ENCODE results near the gene ELF1.

The ELF1 gene

DNA sequence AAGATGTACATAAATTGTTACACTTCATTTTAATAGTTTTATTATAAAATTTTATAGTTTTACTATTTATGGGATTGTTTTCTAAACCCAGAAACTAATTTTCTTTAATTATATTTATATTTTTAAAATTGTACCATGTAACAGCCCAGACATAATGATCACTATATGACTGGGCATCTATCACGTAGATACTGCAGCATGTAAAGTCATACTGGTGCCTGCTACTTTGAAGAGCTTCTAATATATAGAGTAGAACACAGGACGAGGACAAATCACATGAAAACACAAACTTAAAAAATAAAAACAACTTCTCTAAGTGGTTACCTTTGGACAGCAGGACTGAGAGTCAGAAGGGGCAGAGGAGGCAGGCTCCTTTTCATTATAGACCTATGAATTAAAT lies 5.3 kb downstream of the ELF1 start:
- TF ChIP-seq SIN3A (IDR thresholded peaks at IDR 0.05; ENCODE audit: borderline replicate concordance, insufficient read depth, low read length) (no peak), TAF1 (IDR thresholded peaks at IDR 0.05; ENCODE audit: borderline replicate concordance, insufficient read depth, low read length) (no peak), POLR2AphosphoS5 (IDR thresholded peaks at IDR 0.05; ENCODE audit: low read depth, low read length) (no peak), FOXP2 (optimal IDR thresholded peaks at IDR 0.05; ENCODE audit: borderline replicate concordance, extremely low read depth, extremely low read length, insufficient read depth) (no peak)
- TF ChIP-seq, protein P1, sequence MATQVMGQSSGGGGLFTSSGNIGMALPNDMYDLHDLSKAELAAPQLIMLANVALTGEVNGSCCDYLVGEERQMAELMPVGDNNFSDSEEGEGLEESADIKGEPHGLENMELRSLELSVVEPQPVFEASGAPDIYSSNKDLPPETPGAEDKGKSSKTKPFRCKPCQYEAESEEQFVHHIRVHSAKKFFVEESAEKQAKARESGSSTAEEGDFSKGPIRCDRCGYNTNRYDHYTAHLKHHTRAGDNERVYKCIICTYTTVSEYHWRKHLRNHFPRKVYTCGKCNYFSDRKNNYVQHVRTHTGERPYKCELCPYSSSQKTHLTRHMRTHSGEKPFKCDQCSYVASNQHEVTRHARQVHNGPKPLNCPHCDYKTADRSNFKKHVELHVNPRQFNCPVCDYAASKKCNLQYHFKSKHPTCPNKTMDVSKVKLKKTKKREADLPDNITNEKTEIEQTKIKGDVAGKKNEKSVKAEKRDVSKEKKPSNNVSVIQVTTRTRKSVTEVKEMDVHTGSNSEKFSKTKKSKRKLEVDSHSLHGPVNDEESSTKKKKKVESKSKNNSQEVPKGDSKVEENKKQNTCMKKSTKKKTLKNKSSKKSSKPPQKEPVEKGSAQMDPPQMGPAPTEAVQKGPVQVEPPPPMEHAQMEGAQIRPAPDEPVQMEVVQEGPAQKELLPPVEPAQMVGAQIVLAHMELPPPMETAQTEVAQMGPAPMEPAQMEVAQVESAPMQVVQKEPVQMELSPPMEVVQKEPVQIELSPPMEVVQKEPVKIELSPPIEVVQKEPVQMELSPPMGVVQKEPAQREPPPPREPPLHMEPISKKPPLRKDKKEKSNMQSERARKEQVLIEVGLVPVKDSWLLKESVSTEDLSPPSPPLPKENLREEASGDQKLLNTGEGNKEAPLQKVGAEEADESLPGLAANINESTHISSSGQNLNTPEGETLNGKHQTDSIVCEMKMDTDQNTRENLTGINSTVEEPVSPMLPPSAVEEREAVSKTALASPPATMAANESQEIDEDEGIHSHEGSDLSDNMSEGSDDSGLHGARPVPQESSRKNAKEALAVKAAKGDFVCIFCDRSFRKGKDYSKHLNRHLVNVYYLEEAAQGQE (IDR thresholded peaks at IDR 0.05; ENCODE audit: insufficient read depth in 1 of 2, low read depth in 2 of 2, low read length in 2 of 2), result no peak

DNA sequence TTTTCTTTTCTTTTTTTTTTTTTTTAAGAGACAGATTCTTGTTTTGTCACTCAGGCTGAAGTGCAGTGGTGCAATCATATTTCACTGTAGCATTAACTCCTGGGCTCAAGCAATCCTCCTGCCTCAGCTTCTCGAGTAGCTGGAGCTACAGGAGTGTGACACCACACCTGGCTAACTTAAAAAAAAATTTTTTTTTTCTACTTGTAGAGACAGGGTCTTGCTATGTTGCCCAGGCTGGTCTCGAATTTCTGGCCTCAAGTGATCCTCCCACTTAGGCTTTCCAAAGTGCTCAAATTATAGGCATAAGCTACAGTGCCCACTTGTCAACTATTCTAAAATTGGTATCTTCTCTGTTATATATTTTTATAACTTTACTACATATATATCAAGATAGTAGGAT lies 6.6 kb downstream of the ELF1 start:
- TF ChIP-seq, protein P1 (IDR thresholded peaks at IDR 0.05; ENCODE audit: insufficient read depth in 1 of 2, low read depth in 2 of 2, low read length in 2 of 2), result no peak
- TF ChIP-seq FOXP2 (optimal IDR thresholded peaks at IDR 0.05; ENCODE audit: borderline replicate concordance, extremely low read depth, extremely low read length, insufficient read depth), result no peak
- TF ChIP-seq POLR2AphosphoS5 (IDR thresholded peaks at IDR 0.05; ENCODE audit: low read depth, low read length), result no peak
- no peak for TF ChIP-seq SIN3A (IDR thresholded peaks at IDR 0.05; ENCODE audit: borderline replicate concordance, insufficient read depth, low read length)
- no peak for TF ChIP-seq TAF1 (IDR thresholded peaks at IDR 0.05; ENCODE audit: borderline replicate concordance, insufficient read depth, low read length)

DNA sequence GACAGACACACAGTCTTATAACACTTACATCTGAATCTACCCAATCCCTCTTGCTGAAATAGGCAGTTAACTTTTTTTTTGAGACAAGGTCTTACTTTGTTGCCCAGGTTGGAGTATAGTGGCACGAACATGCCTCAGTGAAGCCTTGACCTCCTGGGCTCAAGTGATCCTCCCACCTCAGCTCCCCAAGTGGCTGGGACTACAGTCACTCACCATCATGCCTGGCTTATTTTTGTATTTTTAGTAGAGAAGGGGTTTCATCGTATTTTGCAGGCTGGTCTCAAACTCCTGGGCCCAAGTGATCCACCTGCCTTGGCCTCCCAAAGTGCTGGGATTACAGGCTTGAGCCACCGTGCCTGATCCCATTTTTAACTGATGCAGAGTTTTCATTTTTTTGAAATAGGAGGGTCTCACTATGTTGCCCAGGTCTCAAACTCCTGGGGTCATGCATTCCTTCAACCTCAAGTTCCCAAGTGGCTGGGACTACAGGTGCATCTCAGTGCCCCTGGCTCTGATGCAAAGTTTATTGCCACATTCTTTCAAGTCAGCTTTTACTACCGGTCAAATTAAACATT lies 7.6 kb downstream of the ELF1 start:
- TF ChIP-seq SIN3A (IDR thresholded peaks at IDR 0.05; ENCODE audit: borderline replicate concordance, insufficient read depth, low read length) (no peak), FOXP2 (optimal IDR thresholded peaks at IDR 0.05; ENCODE audit: borderline replicate concordance, extremely low read depth, extremely low read length, insufficient read depth) (no peak)
- TF ChIP-seq, protein P1 (IDR thresholded peaks at IDR 0.05; ENCODE audit: insufficient read depth in 1 of 2, low read depth in 2 of 2, low read length in 2 of 2), result no peak

DNA sequence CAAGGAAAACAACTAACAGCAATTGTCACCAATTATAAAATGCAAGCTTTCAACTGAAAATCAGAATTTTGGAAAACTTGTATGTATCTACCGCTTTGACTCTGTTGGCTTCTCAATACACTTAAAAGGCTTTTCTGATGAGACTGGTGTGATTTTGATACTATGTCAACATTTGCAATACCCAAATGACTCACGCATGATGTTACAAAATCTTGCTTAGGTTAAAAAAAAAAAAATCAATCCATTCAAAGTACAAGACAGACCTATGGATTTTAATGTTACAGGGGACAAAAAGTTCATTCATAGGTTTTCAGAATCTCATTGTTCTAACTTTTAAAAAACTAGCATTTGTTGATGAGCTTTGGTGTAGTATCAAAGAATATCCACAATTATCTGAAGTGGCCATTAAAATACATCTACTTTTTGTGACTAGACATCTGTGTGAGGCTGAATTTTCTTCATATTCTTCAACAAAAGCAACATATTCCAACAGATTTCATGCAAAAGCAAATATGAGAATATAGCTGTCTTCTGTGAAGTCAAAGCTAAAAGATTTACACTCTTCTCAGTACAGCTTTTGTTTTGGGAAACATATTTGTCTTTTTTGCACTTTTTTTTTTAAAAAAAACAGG lies 10.7 kb downstream of the ELF1 start:
- TF ChIP-seq TAF1 (IDR thresholded peaks at IDR 0.05; ENCODE audit: borderline replicate concordance, insufficient read depth, low read length), result no peak
- TF ChIP-seq FOXP2 (optimal IDR thresholded peaks at IDR 0.05; ENCODE audit: borderline replicate concordance, extremely low read depth, extremely low read length, insufficient read depth), result no peak
- TF ChIP-seq POLR2AphosphoS5 (IDR thresholded peaks at IDR 0.05; ENCODE audit: low read depth, low read length), result no peak
- TF ChIP-seq SIN3A (IDR thresholded peaks at IDR 0.05; ENCODE audit: borderline replicate concordance, insufficient read depth, low read length), result no peak
- TF ChIP-seq, protein P1 (IDR thresholded peaks at IDR 0.05; ENCODE audit: insufficient read depth in 1 of 2, low read depth in 2 of 2, low read length in 2 of 2), result no peak
